8988T (cell line): ENCODE data around the gene SLC9A5.

ENCODE experiments used
- DNase-seq: peaks from one replicate; pipeline ENCODE4 v3.0.0; 2011

SLC9A5 gene

GRCh38 chr16:67257486-67258160 lies 8.8 kb downstream of the SLC9A5 start:
- DNase-seq = no peak

- DNase-seq = no peak
Measured at GRCh38 chr16:67258161-67258835, 9.5 kb downstream of the SLC9A5 start.

GRCh38 chr16:67259705-67260104 lies 10.9 kb downstream of the SLC9A5 start:
- no peak for DNase-seq

- DNase-seq = no peak
Measured at GRCh38 chr16:67260426-67261063, 11.8 kb downstream of the SLC9A5 start.

GRCh38 chr16:67263201-67263600 lies 14.4 kb downstream of the SLC9A5 start:
- DNase-seq = no peak

GRCh38 chr16:67264277-67264676 lies 15.5 kb downstream of the SLC9A5 start:
- no peak for DNase-seq

GRCh38 chr16:67264866-67265265 lies 16.1 kb downstream of the SLC9A5 start:
- no peak for DNase-seq

GRCh38 chr16:67265834-67266233 lies 17.1 kb downstream of the SLC9A5 start:
- DNase-seq = no peak

GRCh38 chr16:67268136-67268579 lies 19.4 kb downstream of the SLC9A5 start:
- DNase-seq = no peak

GRCh38 chr16:67269766-67270165 lies 21.0 kb downstream of the SLC9A5 start:
- no peak for DNase-seq

GRCh38 chr16:67270931-67271338 lies 22.2 kb downstream of the SLC9A5 start:
- no peak for DNase-seq

- no peak for DNase-seq
Measured at GRCh38 chr16:67271446-67271845, 22.7 kb downstream of the SLC9A5 start.

- DNase-seq = no peak
Measured at GRCh38 chr16:67275321-67275720, 26.5 kb downstream of the SLC9A5 start.

GRCh38 chr16:67277294-67277998 lies 28.7 kb downstream of the SLC9A5 start:
- DNase-seq = peak; percentile 92

- peak; percentile 68 for DNase-seq
Measured at GRCh38 chr16:67277999-67278772, 29.4 kb downstream of the SLC9A5 start.

GRCh38 chr16:67278773-67279295 lies 30.1 kb downstream of the SLC9A5 start:
- DNase-seq = peak; percentile 77

- peak; percentile 99 for DNase-seq
Measured at GRCh38 chr16:67279296-67280089, 30.7 kb downstream of the SLC9A5 start, which contains the start of gene PLEKHG4. PLEKHG4 (plus strand) TSS chr16:67279532; CDS start chr16:67280045, 513 bp downstream.

GRCh38 chr16:67280090-67281015 lies 31.6 kb downstream of the SLC9A5 start:
- no peak for DNase-seq

- DNase-seq = no peak
Measured at GRCh38 chr16:67281536-67282446, 33.0 kb downstream of the SLC9A5 start.
